ENCODE results near the gene C1orf167.
"Not testable (repeated sequence)": the region's sequence is repeated elsewhere in the genome, so short reads cannot be mapped to it uniquely, and the experiment has no call there.

C1orf167 gene

GRCh38 chr1:11799896-11800295, 37.9 kb downstream of the C1orf167 start:
- H3K4me3 ChIP-seq (ENCODE audit: low read depth, low read length) = no peak overlapping the region

GRCh38 chr1:11800391-11800755, 38.4 kb downstream of the C1orf167 start:
- no peak overlapping the region for H3K4me3 ChIP-seq (ENCODE audit: low read depth, low read length)

- H3K4me3 ChIP-seq (ENCODE audit: low read depth, low read length) = no peak overlapping the region
Measured at GRCh38 chr1:11800756-11801433, 38.9 kb downstream of the C1orf167 start.

- H3K4me3 ChIP-seq (ENCODE audit: low read depth, low read length) = peak overlapping the region; percentile 14
Measured at GRCh38 chr1:11802616-11802972, 40.6 kb downstream of the C1orf167 start.

- peak overlapping the region; percentile 33 for H3K4me3 ChIP-seq (ENCODE audit: low read depth, low read length)
Measured at GRCh38 chr1:11802973-11803885, 41.2 kb downstream of the C1orf167 start.

- H3K4me3 ChIP-seq (ENCODE audit: low read depth, low read length) = not testable (repeated sequence)
Measured at GRCh38 chr1:11803924-11804665, 42.1 kb downstream of the C1orf167 start.

- peak overlapping the region; percentile 60 for H3K4me3 ChIP-seq (ENCODE audit: low read depth, low read length)
Measured at GRCh38 chr1:11804666-11805421, 42.9 kb downstream of the C1orf167 start.

- peak within 1 kb of the TSS; percentile 60 for H3K4me3 ChIP-seq (ENCODE audit: low read depth, low read length)
Measured at GRCh38 chr1:11805422-11806306, 43.7 kb downstream of the C1orf167 start, which contains the start of the genes CLCN6 and MTHFR. TSS of gene CLCN6 (plus strand) at chr1:11806191. CDS start at chr1:11806263, 72 bp downstream. TSS of gene MTHFR (minus strand) at chr1:11805964. CDS start at chr1:11803116, 2,848 bp downstream.

- peak overlapping the region; percentile 60 for H3K4me3 ChIP-seq (ENCODE audit: low read depth, low read length)
Measured at GRCh38 chr1:11806307-11806936, 44.4 kb downstream of the C1orf167 start.

GRCh38 chr1:11807133-11807532, 45.1 kb downstream of the C1orf167 start:
- H3K4me3 ChIP-seq (ENCODE audit: low read depth, low read length) = no peak overlapping the region

- no peak overlapping the region for H3K4me3 ChIP-seq (ENCODE audit: low read depth, low read length)
Measured at GRCh38 chr1:11813021-11813420, 51.0 kb downstream of the C1orf167 start.

- no peak overlapping the region for H3K4me3 ChIP-seq (ENCODE audit: low read depth, low read length)
Measured at GRCh38 chr1:11817192-11817591, 55.2 kb downstream of the C1orf167 start.

GRCh38 chr1:11822091-11822490, 60.1 kb downstream of the C1orf167 start:
- no peak overlapping the region for H3K4me3 ChIP-seq (ENCODE audit: low read depth, low read length)

GRCh38 chr1:11823366-11824137, 61.6 kb downstream of the C1orf167 start:
- H3K4me3 ChIP-seq (ENCODE audit: low read depth, low read length) = no peak overlapping the region

GRCh38 chr1:11825131-11825530, 63.1 kb downstream of the C1orf167 start:
- no peak overlapping the region for H3K4me3 ChIP-seq (ENCODE audit: low read depth, low read length)

- no peak overlapping the region for H3K4me3 ChIP-seq (ENCODE audit: low read depth, low read length)
Measured at GRCh38 chr1:11826946-11827345, 65.0 kb downstream of the C1orf167 start.

- H3K4me3 ChIP-seq (ENCODE audit: low read depth, low read length) = no peak overlapping the region
Measured at GRCh38 chr1:11828511-11828910, 66.5 kb downstream of the C1orf167 start.

GRCh38 chr1:11831945-11832725, 70.1 kb downstream of the C1orf167 start:
- no peak overlapping the region for H3K4me3 ChIP-seq (ENCODE audit: low read depth, low read length)

Data from iPS-11a (cell line).